SK-N-MC (cell line): ENCODE results near the gene SLC6A4.

Experiments
- EZH2 ChIP-seq: fragments of 200-600 bp; sonication (generic); IDR thresholded peaks from one replicate; pipeline ENCODE4 v1.6.1; 2017; ENCODE audit warnings: antibody characterized with exemption
- POLR2AphosphoS5 ChIP-seq: IDR thresholded peaks from 2 replicates; pipeline ENCODE4 v1.6.1; 2012; ENCODE audit warnings: mild to moderate bottlenecking, low read depth, low read length, borderline replicate concordance

DNA sequence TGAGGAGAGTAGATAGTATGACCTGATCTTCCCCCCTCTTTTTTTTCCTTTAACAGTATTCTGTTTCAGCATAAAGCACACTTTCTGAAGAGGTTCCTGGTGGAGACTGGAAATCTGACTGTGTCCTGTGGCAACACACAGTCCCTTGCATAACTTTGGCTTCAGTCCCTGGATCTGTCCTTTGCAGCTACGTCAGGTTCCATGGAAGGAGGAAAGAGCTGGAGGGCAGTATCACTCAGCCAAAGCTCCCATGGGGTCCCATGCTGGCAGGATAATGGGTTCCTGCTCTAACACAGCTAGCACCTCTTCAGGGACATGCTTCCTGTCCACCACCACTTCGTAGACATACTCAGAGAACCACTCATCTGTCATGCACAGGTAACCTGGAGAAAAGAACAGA lies 13.3 kb upstream of the SLC6A4 start:
- no peak for TF ChIP-seq POLR2AphosphoS5
- TF ChIP-seq EZH2 = no peak
